Panc1 (cell line): ENCODE results near the gene TLE4.

Experiments used
- POLR2AphosphoS5 ChIP-seq: IDR thresholded peaks from 2 replicates; pipeline ENCODE4 v1.6.1; 2012; ENCODE audit warnings: mild to moderate bottlenecking, low read depth, low read length, moderate library complexity
- REST ChIP-seq, 2 experiments: IDR thresholded peaks; 2 replicates each; pipeline ENCODE4 v1.6.1; 2011 to 2012; ENCODE audit warnings: low read depth in 2 of 2, control low read depth in 1 of 2, low read length in 1 of 2, mild to moderate bottlenecking in 1 of 2, moderate library complexity in 1 of 2; ENCODE audit not compliant: insufficient read depth in 1 of 2
- SIN3A ChIP-seq: IDR thresholded peaks from 2 replicates; pipeline ENCODE4 v1.6.1; 2012; ENCODE audit warnings: low read depth, mild to moderate bottlenecking, low read length, moderate library complexity, borderline replicate concordance; ENCODE audit not compliant: insufficient read depth
- TCF7L2 ChIP-seq: IDR thresholded peaks from 2 replicates; pipeline ENCODE4 v1.6.1; 2011; ENCODE audit warnings: mild to moderate bottlenecking, low read depth, low read length, inconsistent platforms
- TF ChIP-seq, protein P1 (sequence below): fragments of 450-650 bp; IDR thresholded peaks from 2 replicates; pipeline ENCODE4 v1.5.1; 2017; ENCODE audit warnings: mild to moderate bottlenecking

GRCh38 chr9:79664375-79664831 lies 92.6 kb downstream of the TLE4 start:
- TF ChIP-seq, protein P1, sequence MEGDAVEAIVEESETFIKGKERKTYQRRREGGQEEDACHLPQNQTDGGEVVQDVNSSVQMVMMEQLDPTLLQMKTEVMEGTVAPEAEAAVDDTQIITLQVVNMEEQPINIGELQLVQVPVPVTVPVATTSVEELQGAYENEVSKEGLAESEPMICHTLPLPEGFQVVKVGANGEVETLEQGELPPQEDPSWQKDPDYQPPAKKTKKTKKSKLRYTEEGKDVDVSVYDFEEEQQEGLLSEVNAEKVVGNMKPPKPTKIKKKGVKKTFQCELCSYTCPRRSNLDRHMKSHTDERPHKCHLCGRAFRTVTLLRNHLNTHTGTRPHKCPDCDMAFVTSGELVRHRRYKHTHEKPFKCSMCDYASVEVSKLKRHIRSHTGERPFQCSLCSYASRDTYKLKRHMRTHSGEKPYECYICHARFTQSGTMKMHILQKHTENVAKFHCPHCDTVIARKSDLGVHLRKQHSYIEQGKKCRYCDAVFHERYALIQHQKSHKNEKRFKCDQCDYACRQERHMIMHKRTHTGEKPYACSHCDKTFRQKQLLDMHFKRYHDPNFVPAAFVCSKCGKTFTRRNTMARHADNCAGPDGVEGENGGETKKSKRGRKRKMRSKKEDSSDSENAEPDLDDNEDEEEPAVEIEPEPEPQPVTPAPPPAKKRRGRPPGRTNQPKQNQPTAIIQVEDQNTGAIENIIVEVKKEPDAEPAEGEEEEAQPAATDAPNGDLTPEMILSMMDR, result no peak
- no peak for TF ChIP-seq POLR2AphosphoS5
- TF ChIP-seq REST (IDR thresholded peaks at IDR 0.05; ENCODE audit: insufficient read depth in 1 of 2, low read depth in 2 of 2, low read length in 1 of 2), result no peak
- TF ChIP-seq TCF7L2, result no peak
- TF ChIP-seq SIN3A, result no peak
